Measurements from ENCODE around the gene ITPR3.

Gene ITPR3

DNA sequence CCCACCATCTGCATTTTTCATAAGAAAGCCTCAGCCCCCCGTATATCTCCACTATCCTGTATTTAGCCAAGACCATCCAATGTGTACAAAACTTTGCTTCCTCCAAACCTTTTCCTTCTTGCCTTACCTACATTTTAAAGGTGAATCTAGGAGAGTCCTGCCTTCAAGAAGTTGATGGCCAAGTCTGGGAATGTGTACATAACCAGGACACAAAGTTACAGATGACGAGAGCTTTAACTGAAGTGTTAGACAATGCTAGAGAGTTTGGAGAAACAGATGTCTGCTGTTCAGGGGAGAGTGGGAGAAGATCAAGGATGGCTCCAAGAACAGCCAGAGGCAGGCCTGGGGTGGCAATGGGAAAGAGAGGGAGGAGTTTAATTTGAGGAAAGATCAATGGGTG, 92.7 kb downstream of the ITPR3 start:
- POLR2A ChIA-PET = no interaction called here
- no peak for DNase-seq (ENCODE audit: extremely low spot score)
- TF ChIP-seq FOXK2 (IDR thresholded peaks at IDR 0.05) (no peak), NFRKB (IDR thresholded peaks at IDR 0.05) (no peak), CTBP1 (IDR thresholded peaks at IDR 0.05; ENCODE audit: borderline replicate concordance) (no peak), FOXA1 (IDR thresholded peaks at IDR 0.05) (no peak), SP1 (IDR thresholded peaks at IDR 0.05) (no peak), ELF4 (IDR thresholded peaks at IDR 0.05) (no peak), BHLHE40 (IDR thresholded peaks at IDR 0.05; ENCODE audit: borderline replicate concordance) (no peak), TARDBP (IDR thresholded peaks at IDR 0.05) (no peak), FOXM1 (IDR thresholded peaks at IDR 0.05; ENCODE audit: borderline replicate concordance) (no peak)
- TF ChIP-seq, protein P1, sequence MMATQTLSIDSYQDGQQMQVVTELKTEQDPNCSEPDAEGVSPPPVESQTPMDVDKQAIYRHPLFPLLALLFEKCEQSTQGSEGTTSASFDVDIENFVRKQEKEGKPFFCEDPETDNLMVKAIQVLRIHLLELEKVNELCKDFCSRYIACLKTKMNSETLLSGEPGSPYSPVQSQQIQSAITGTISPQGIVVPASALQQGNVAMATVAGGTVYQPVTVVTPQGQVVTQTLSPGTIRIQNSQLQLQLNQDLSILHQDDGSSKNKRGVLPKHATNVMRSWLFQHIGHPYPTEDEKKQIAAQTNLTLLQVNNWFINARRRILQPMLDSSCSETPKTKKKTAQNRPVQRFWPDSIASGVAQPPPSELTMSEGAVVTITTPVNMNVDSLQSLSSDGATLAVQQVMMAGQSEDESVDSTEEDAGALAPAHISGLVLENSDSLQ (IDR thresholded peaks at IDR 0.05) = no peak
- CTCF ChIA-PET = interaction anchor here (0.7 to 1.3 kb wide), 3 partner anchors 12 to 703 kb away, joined by 3 to 4 read pairs (median 3); no protein-coding TSS in a partner anchor

DNA sequence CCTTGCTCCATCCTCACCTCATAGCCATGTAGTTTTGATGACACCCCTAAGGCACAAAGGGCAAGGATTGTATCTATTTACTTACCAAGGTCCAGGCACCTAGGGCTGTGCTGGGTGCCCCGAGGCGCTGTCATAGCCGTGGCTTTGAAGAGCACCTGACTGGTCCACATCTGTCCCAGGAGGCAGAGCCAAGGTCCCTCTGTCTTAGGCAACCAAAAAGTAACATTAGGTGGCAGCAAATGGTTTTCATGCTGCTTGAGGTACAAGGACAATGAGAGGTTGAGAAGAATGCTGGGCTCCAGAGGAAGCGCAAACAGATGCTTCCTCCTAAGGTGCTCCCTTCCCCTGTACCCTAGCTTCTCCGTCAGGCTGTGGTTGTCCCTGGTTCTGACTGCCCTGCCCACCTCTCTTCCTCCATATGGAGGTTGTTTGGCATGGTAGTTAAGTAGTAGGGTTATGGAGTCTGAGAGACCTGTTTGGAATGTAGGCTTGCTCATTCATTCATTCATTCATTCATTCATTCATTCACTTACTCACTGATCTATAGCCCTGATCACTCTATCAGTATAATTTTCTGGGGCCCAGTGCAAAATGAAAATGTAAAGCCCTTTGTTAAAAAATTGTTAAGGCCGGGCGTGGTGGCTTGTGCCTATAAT, 93.4 kb downstream of the ITPR3 start:
- POLR2A ChIA-PET = interaction anchor here (1.0 kb wide), 1 partner anchor 12 kb away, joined by 3 read pairs; no protein-coding TSS in a partner anchor
- TF ChIP-seq CTBP1 (IDR thresholded peaks at IDR 0.05; ENCODE audit: borderline replicate concordance) (no peak), FOXA1 (IDR thresholded peaks at IDR 0.05) (no peak), TARDBP (IDR thresholded peaks at IDR 0.05) (no peak), FOXK2 (IDR thresholded peaks at IDR 0.05) (no peak), ELF4 (IDR thresholded peaks at IDR 0.05) (no peak), HDGF (IDR thresholded peaks at IDR 0.05; ENCODE audit: borderline replicate concordance) (no peak), NFRKB (IDR thresholded peaks at IDR 0.05) (no peak), SUZ12 (IDR thresholded peaks at IDR 0.05) (no peak), ARNT (IDR thresholded peaks at IDR 0.05) (no peak), LEF1 (IDR thresholded peaks at IDR 0.05; ENCODE audit: borderline replicate concordance) (no peak), ZNF384 (IDR thresholded peaks at IDR 0.05) (no peak), BHLHE40 (IDR thresholded peaks at IDR 0.05; ENCODE audit: borderline replicate concordance) (no peak), FOXM1 (IDR thresholded peaks at IDR 0.05; ENCODE audit: borderline replicate concordance) (no peak)
- TF ChIP-seq, protein P1 (IDR thresholded peaks at IDR 0.05) = no peak
- DNase-seq (ENCODE audit: extremely low spot score) = no peak
- CTCF ChIA-PET = interaction anchor here (1.3 kb wide), 1 partner anchor 29 kb away, joined by 4 read pairs; no protein-coding TSS in a partner anchor

DNA sequence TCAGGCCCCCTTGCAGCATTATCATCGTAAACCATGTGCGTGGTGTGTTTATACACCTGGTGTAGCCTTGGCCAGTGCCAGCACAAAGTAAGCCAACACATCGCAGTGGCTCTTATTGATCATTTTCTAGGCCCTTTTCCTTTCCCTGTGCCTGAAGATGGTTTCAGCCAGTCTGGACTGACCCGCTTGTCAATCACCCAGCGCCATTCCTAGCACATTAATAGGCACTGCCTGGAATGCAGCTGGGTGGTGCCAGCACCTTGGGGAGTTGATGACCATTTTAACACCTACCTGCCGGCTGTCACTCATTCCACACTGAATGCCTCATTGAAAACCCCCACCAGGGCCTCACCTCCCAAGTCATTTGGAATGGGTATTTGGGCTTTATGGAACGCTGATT, 95.3 kb downstream of the ITPR3 start:
- no peak for DNase-seq (ENCODE audit: extremely low spot score)
- ChIA-PET POLR2A (interaction anchor here (1.7 kb wide), 1 partner anchor 11 kb away, joined by 4 read pairs; no protein-coding TSS in a partner anchor), CTCF (interaction anchor here (0.6 kb wide), 1 partner anchor 47 kb away, joined by 4 read pairs; no protein-coding TSS in a partner anchor)
- TF ChIP-seq FOXM1 (IDR thresholded peaks at IDR 0.05; ENCODE audit: borderline replicate concordance) (no peak), ZNF384 (IDR thresholded peaks at IDR 0.05) (no peak)
- TF ChIP-seq, protein P1 (IDR thresholded peaks at IDR 0.05) = peak; percentile 47; the same call in 1 of the 2 replicates

DNA sequence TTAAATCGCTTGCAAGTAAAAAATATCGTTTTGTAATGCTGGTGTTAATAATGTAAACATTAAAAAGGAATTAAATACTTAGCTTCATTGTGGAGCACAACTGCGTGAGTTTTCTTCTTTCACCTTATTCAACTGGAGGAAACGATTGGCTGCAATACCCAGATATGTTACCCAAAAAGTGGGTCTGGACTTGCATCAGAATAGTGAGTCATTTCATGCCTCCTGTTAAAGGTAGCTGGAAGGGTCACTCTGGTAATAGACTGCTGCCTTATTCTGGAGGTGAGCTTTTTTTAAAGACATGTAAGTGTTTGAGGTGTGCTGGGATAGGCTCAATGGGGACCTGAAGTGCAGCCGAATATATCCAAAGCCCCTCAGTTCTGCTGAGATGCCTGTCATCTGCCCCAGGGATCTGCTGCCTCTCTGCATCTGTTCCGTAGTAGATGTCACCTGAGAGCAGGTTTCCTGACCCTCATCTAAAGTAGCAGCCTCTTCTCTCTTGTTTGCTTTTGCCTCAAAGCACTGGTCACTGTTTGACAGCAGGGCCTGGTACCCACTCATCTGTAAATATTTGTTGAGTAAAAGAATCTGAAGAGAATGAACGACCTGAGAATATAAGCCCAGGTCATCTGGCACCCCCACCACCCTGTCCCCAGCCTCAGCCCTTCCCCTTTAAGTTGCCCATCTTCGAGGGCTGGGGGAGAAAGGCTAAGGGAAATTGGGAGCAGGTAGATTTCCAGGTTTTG, 95.9 kb downstream of the ITPR3 start:
- no peak for TF ChIP-seq NFRKB (IDR thresholded peaks at IDR 0.05)
- TF ChIP-seq ARNT (IDR thresholded peaks at IDR 0.05) = no peak
- no peak for TF ChIP-seq CTBP1 (IDR thresholded peaks at IDR 0.05; ENCODE audit: borderline replicate concordance)
- TF ChIP-seq TARDBP (IDR thresholded peaks at IDR 0.05) = no peak
- no peak for TF ChIP-seq L3MBTL2 (conservative IDR thresholded peaks at IDR 0.05)
- no peak for TF ChIP-seq SP1 (IDR thresholded peaks at IDR 0.05)
- TF ChIP-seq LEF1 (IDR thresholded peaks at IDR 0.05; ENCODE audit: borderline replicate concordance) = no peak
- ChIA-PET POLR2A (interaction anchor here (1.7 kb wide), 1 partner anchor 12 kb away, joined by 4 read pairs; no protein-coding TSS in a partner anchor), CTCF (interaction anchor here (0.6 kb wide), 1 partner anchor 46 kb away, joined by 4 read pairs; no protein-coding TSS in a partner anchor)
- DNase-seq (ENCODE audit: extremely low spot score) = no peak

DNA sequence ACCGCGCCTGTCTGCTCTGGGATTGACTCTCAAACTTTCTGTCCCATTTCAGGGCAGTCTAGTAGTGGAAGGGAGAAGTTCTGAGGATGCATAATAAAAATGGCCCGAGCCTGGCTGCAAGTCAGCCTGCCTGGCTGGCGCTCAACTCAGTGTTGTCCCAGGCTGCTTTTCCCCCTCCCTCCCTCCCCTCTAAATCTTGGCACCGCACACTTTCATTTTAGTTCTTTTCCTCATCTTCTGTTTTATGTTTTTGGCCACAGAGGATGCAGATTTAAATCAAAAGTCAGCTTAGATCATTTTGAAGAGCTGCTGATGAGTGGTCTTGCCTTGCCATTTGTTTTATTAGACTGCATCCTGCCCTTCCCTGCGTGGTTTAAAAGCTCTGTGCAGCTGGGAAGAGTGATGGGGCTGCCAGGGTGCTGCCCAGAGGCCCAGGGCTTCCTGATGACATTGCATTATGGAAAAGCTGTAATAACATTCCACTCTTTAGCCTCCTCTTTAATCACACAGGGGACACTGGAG, 96.9 kb downstream of the ITPR3 start:
- DNase-seq (ENCODE audit: extremely low spot score) = no peak
- CTCF ChIA-PET = no interaction called here
- TF ChIP-seq FOXK2 (IDR thresholded peaks at IDR 0.05) (no peak), FOXA1 (IDR thresholded peaks at IDR 0.05) (no peak), FOXM1 (IDR thresholded peaks at IDR 0.05; ENCODE audit: borderline replicate concordance) (no peak), HDGF (IDR thresholded peaks at IDR 0.05; ENCODE audit: borderline replicate concordance) (no peak), SUZ12 (IDR thresholded peaks at IDR 0.05) (no peak), NFRKB (IDR thresholded peaks at IDR 0.05) (no peak), L3MBTL2 (conservative IDR thresholded peaks at IDR 0.05) (no peak), ARNT (IDR thresholded peaks at IDR 0.05) (no peak), ELF4 (IDR thresholded peaks at IDR 0.05) (no peak), CTBP1 (IDR thresholded peaks at IDR 0.05; ENCODE audit: borderline replicate concordance) (no peak)
- POLR2A ChIA-PET = interaction anchor here (1.7 kb wide), 1 partner anchor 12 kb away, joined by 4 read pairs; no protein-coding TSS in a partner anchor

DNA sequence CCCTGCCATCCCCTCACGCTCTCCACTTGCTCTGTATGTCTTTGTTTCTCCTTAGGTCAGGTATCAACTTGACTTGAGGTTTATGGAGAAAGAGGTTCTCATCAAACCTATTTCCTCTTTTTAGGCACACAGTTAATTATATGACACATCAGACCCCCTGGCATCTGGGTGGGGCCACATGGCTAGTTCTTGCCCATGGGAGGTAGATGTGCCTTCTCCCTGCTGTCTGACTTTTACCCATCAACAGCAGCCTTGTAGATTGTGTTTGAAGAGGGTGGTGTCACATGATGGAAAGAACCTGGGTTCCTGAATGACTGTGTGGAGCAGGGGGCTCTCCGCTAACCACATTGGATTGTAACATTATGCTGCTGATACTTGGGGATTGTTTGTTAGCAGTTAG, 97.6 kb downstream of the ITPR3 start:
- CTCF ChIA-PET = no interaction called here
- TF ChIP-seq BHLHE40 (IDR thresholded peaks at IDR 0.05; ENCODE audit: borderline replicate concordance) = no peak

More for the DNA sequence above, 97.6 kb downstream of the ITPR3 start:
- POLR2A ChIA-PET = no interaction called here
- no peak for DNase-seq (ENCODE audit: extremely low spot score)

Data from HEK293T (cell line).